IPS-NIHi11 (cell line): ENCODE measurements around the gene E2F3.
"Not testable (repeated sequence)": the region's sequence is repeated elsewhere in the genome, so short reads cannot be mapped to it uniquely, and the experiment has no call there.

Source experiments
- DNase-seq: peaks from one replicate; pipeline ENCODE4 v3.0.0; 2012; ENCODE audit warnings: mixed read lengths, low spot score

Gene E2F3

GRCh38 chr6:20433929-20434328, 32.2 kb downstream of the E2F3 start:
- DNase-seq = no peak

GRCh38 chr6:20434766-20435165, 33.1 kb downstream of the E2F3 start:
- no peak for DNase-seq

- DNase-seq = no peak
Measured at GRCh38 chr6:20436719-20437118, 35.0 kb downstream of the E2F3 start.

- no peak for DNase-seq
Measured at GRCh38 chr6:20437639-20438038, 36.0 kb downstream of the E2F3 start.

GRCh38 chr6:20438462-20439070, 36.9 kb downstream of the E2F3 start:
- no peak for DNase-seq

GRCh38 chr6:20439558-20439957, 37.9 kb downstream of the E2F3 start:
- no peak for DNase-seq

- DNase-seq = no peak
Measured at GRCh38 chr6:20440296-20440695, 38.6 kb downstream of the E2F3 start.

GRCh38 chr6:20441236-20441635, 39.6 kb downstream of the E2F3 start:
- no peak for DNase-seq

- no peak for DNase-seq
Measured at GRCh38 chr6:20441921-20442320, 40.2 kb downstream of the E2F3 start.

GRCh38 chr6:20444786-20445271, 43.1 kb downstream of the E2F3 start:
- no peak for DNase-seq

- DNase-seq = no peak
Measured at GRCh38 chr6:20447157-20447556, 45.5 kb downstream of the E2F3 start.

GRCh38 chr6:20447581-20448132, 46.0 kb downstream of the E2F3 start:
- no peak for DNase-seq

GRCh38 chr6:20448828-20449227, 47.1 kb downstream of the E2F3 start:
- no peak for DNase-seq

- DNase-seq = no peak
Measured at GRCh38 chr6:20454204-20454824, 52.6 kb downstream of the E2F3 start.

- DNase-seq = no peak
Measured at GRCh38 chr6:20455251-20455940, 53.7 kb downstream of the E2F3 start.

- no peak for DNase-seq
Measured at GRCh38 chr6:20458027-20458894, 56.6 kb downstream of the E2F3 start.

- DNase-seq = no peak
Measured at GRCh38 chr6:20459682-20460081, 58.0 kb downstream of the E2F3 start.

GRCh38 chr6:20461576-20461975, 59.9 kb downstream of the E2F3 start:
- no peak for DNase-seq

GRCh38 chr6:20463396-20463795, 61.7 kb downstream of the E2F3 start:
- no peak for DNase-seq

GRCh38 chr6:20464041-20464440, 62.4 kb downstream of the E2F3 start:
- no peak for DNase-seq

- no peak for DNase-seq
Measured at GRCh38 chr6:20464847-20465246, 63.2 kb downstream of the E2F3 start.

- DNase-seq = not testable (repeated sequence)
Measured at GRCh38 chr6:20465616-20466015, 63.9 kb downstream of the E2F3 start.
